HUES64 (cell line): ENCODE data around the gene KAT2B.

ENCODE experiments used
- H3K27ac ChIP-seq: 2 replicates; pipeline ENCODE4 v1.7.0; 2013; ENCODE audit warnings: low read depth, low read length, inconsistent platforms
- H3K27me3 ChIP-seq: 2 replicates; pipeline ENCODE4 v1.6.1; 2013; ENCODE audit warnings: mild to moderate bottlenecking, low read length; ENCODE audit not compliant: insufficient read depth
- H3K36me3 ChIP-seq: 2 replicates; pipeline ENCODE4 v1.6.1; 2013; ENCODE audit warnings: mild to moderate bottlenecking, low read length; ENCODE audit not compliant: insufficient read depth
- H3K4me1 ChIP-seq: 2 replicates; pipeline ENCODE4 v1.6.1; 2013; ENCODE audit warnings: mild to moderate bottlenecking, low read length, moderate library complexity; ENCODE audit not compliant: insufficient read depth
- H3K4me3 ChIP-seq: 2 replicates; pipeline ENCODE4 v1.5.1; 2013; ENCODE audit warnings: mild to moderate bottlenecking, low read length, moderate library complexity
- H3K9ac ChIP-seq: 2 replicates; pipeline ENCODE4 v1.6.1; 2013; ENCODE audit warnings: mild to moderate bottlenecking, low read depth, low read length
- H3K9me3 ChIP-seq: 2 replicates; pipeline ENCODE4 v1.6.1; 2013; ENCODE audit warnings: low read depth, low read length; ENCODE audit not compliant: insufficient read depth
- WGBS: fragments of 150-250, 120-280 bp; methylation state at CpG from one replicate; pipeline ENCODE4 v1.1.7; 2013; ENCODE audit warnings: missing lambda C conversion rate; 5-methylcytosine and 5-hydroxymethylcytosine counted together

Gene KAT2B

GRCh38 chr3:20128358-20128757 lies 88.1 kb downstream of the KAT2B start:
- WGBS, result 87% methylated on average over 2 of the region's 2 CpGs
- H3K9ac ChIP-seq, result no peak overlapping the region

GRCh38 chr3:20130106-20130505 lies 89.9 kb downstream of the KAT2B start:
- Histone ChIP-seq H3K4me1 (no peaks in the 10 kb centered on the region), H3K9ac (no peak overlapping the region), H3K9me3 (no peaks in the 10 kb centered on the region), H3K36me3 (no peaks in the 10 kb centered on the region), H3K4me3 (no peak overlapping the region), H3K27me3 (no peaks in the 10 kb centered on the region), H3K27ac (no peak overlapping the region)
- WGBS, result 94% methylated on average over 7 of the region's 7 CpGs

More at GRCh38 chr3:20128358-20128757, 88.1 kb downstream of the KAT2B start:
- no peaks in the 10 kb centered on the region for H3K27me3 ChIP-seq
- H3K4me1 ChIP-seq, result no peaks in the 10 kb centered on the region
- H3K4me3 ChIP-seq, result no peak overlapping the region
- H3K27ac ChIP-seq, result no peak overlapping the region
- H3K9me3 ChIP-seq, result no peaks in the 10 kb centered on the region
- H3K36me3 ChIP-seq, result no peaks in the 10 kb centered on the region

GRCh38 chr3:20136231-20136630 lies 96.0 kb downstream of the KAT2B start:
- WGBS, result no CpG with 5 or more reads among the region's 1 CpG
- Histone ChIP-seq H3K9me3 (no peaks in the 10 kb centered on the region), H3K4me3 (no peak overlapping the region), H3K27ac (no peak overlapping the region), H3K36me3 (no peaks in the 10 kb centered on the region), H3K27me3 (no peaks in the 10 kb centered on the region), H3K4me1 (peaks cover 3% of the 10 kb centered on the region; the same call in 1 of the 2 replicates), H3K9ac (no peak overlapping the region)

- H3K36me3 ChIP-seq, result no peaks in the 10 kb centered on the region
- no peaks in the 10 kb centered on the region for H3K27me3 ChIP-seq
- no peaks in the 10 kb centered on the region for H3K9me3 ChIP-seq
- H3K4me1 ChIP-seq, result peaks cover 15% of the 10 kb centered on the region; the same call in 1 of the 2 replicates
- WGBS, result 79% methylated on average over 4 of the region's 4 CpGs
- no peak overlapping the region for H3K27ac ChIP-seq
- no peak overlapping the region for H3K4me3 ChIP-seq
- no peak overlapping the region for H3K9ac ChIP-seq
Observed at GRCh38 chr3:20137647-20138046, 97.4 kb downstream of the KAT2B start.

- Histone ChIP-seq H3K27me3 (no peaks in the 10 kb centered on the region), H3K36me3 (no peaks in the 10 kb centered on the region), H3K9me3 (no peaks in the 10 kb centered on the region), H3K9ac (no peak overlapping the region), H3K4me3 (no peak overlapping the region), H3K4me1 (peaks cover 15% of the 10 kb centered on the region; the same call in 1 of the 2 replicates), H3K27ac (no peak overlapping the region)
- 93% methylated on average over 2 of the region's 2 CpGs for WGBS
Observed at GRCh38 chr3:20140881-20141280, 100.6 kb downstream of the KAT2B start.

- H3K36me3 ChIP-seq, result no peaks in the 10 kb centered on the region
- WGBS, result 86% methylated on average over 2 of the region's 2 CpGs
- no peak overlapping the region for H3K9ac ChIP-seq
- peak overlapping the region; percentile 46; the same call in 1 of the 2 replicates for H3K27ac ChIP-seq
- peaks cover 15% of the 10 kb centered on the region; the same call in 1 of the 2 replicates for H3K4me1 ChIP-seq
- no peaks in the 10 kb centered on the region for H3K9me3 ChIP-seq
- H3K27me3 ChIP-seq, result no peaks in the 10 kb centered on the region
- H3K4me3 ChIP-seq, result no peak overlapping the region
Observed at GRCh38 chr3:20141316-20141715, 101.1 kb downstream of the KAT2B start.

- H3K27me3 ChIP-seq, result no peaks in the 10 kb centered on the region
- H3K27ac ChIP-seq, result peak overlapping the region; percentile 46; the same call in 1 of the 2 replicates
- 0 out of 2 replicates have a peak overlapping the region, but pooled peaks have one; percentile 9 for H3K4me3 ChIP-seq
- no peaks in the 10 kb centered on the region for H3K9me3 ChIP-seq
- 49% methylated on average over 7 of the region's 7 CpGs for WGBS
- H3K4me1 ChIP-seq, result peaks cover 15% of the 10 kb centered on the region; the same call in 1 of the 2 replicates
- H3K36me3 ChIP-seq, result no peaks in the 10 kb centered on the region
- no peak overlapping the region for H3K9ac ChIP-seq
Observed at GRCh38 chr3:20141851-20142250, 101.6 kb downstream of the KAT2B start.

GRCh38 chr3:20142517-20142916 lies 102.3 kb downstream of the KAT2B start:
- Histone ChIP-seq H3K9ac (no peak overlapping the region), H3K9me3 (no peaks in the 10 kb centered on the region), H3K4me3 (no peak overlapping the region), H3K36me3 (no peaks in the 10 kb centered on the region), H3K27ac (no peak overlapping the region), H3K4me1 (peaks cover 15% of the 10 kb centered on the region; the same call in 1 of the 2 replicates), H3K27me3 (no peaks in the 10 kb centered on the region)
- WGBS, result 95% methylated on average over 4 of the region's 4 CpGs

- no peak overlapping the region for H3K27ac ChIP-seq
- no peak overlapping the region for H3K9ac ChIP-seq
- H3K27me3 ChIP-seq, result no peaks in the 10 kb centered on the region
- no peaks in the 10 kb centered on the region for H3K9me3 ChIP-seq
- no peaks in the 10 kb centered on the region for H3K36me3 ChIP-seq
- H3K4me1 ChIP-seq, result peaks cover 15% of the 10 kb centered on the region; the same call in 1 of the 2 replicates
- H3K4me3 ChIP-seq, result no peak overlapping the region
- WGBS, result 88% methylated on average over 2 of the region's 2 CpGs
Observed at GRCh38 chr3:20143519-20143918, 103.3 kb downstream of the KAT2B start.

GRCh38 chr3:20145874-20146273 lies 105.6 kb downstream of the KAT2B start:
- H3K4me1 ChIP-seq, result peaks cover 15% of the 10 kb centered on the region; the same call in 1 of the 2 replicates
- H3K9me3 ChIP-seq, result no peaks in the 10 kb centered on the region
- H3K36me3 ChIP-seq, result no peaks in the 10 kb centered on the region
- H3K4me3 ChIP-seq, result no peak overlapping the region
- H3K27ac ChIP-seq, result no peak overlapping the region
- no peaks in the 10 kb centered on the region for H3K27me3 ChIP-seq
- H3K9ac ChIP-seq, result no peak overlapping the region
- 80% methylated on average over 2 of the region's 2 CpGs for WGBS

GRCh38 chr3:20146301-20146700 lies 106.1 kb downstream of the KAT2B start:
- no peak overlapping the region for H3K27ac ChIP-seq
- H3K27me3 ChIP-seq, result no peaks in the 10 kb centered on the region
- no peaks in the 10 kb centered on the region for H3K36me3 ChIP-seq
- H3K9ac ChIP-seq, result no peak overlapping the region
- no peak overlapping the region for H3K4me3 ChIP-seq
- no peaks in the 10 kb centered on the region for H3K9me3 ChIP-seq
- peaks cover 11% of the 10 kb centered on the region; the same call in 1 of the 2 replicates for H3K4me1 ChIP-seq
- 95% methylated on average over 8 of the region's 8 CpGs for whole genome bisulfite sequencing

- Histone ChIP-seq H3K27me3 (no peaks in the 10 kb centered on the region), H3K4me3 (no peak overlapping the region), H3K9me3 (no peaks in the 10 kb centered on the region), H3K36me3 (no peaks in the 10 kb centered on the region), H3K9ac (no peak overlapping the region), H3K27ac (no peak overlapping the region), H3K4me1 (peaks cover 3% of the 10 kb centered on the region; the same call in 1 of the 2 replicates)
Observed at GRCh38 chr3:20147361-20147760, 107.1 kb downstream of the KAT2B start.
